Neuronal stem cell (in vitro differentiated cells): Measurements from ENCODE around the gene SEMA3D.

Source experiments
- DNase-seq: peaks from one replicate; pipeline ENCODE4 v3.0.0-alpha.2; 2013; ENCODE audit warnings: low spot score
- H2AFZ ChIP-seq: one replicate; pipeline ENCODE4 v1.6.1; 2013; ENCODE audit warnings: mild to moderate bottlenecking, low read length, inconsistent platforms
- H2AK5ac ChIP-seq: 2 replicates; pipeline ENCODE4 v1.6.1; 2013; ENCODE audit warnings: low read depth, mild to moderate bottlenecking, inconsistent platforms, low read length, moderate library complexity, mixed read lengths
- H2BK120ac ChIP-seq: 2 replicates; pipeline ENCODE4 v1.6.1; 2013; ENCODE audit warnings: low read depth, mild to moderate bottlenecking, inconsistent platforms, low read length, moderate library complexity, mixed read lengths
- H2BK12ac ChIP-seq: one replicate; pipeline ENCODE4 v1.6.1; 2013; ENCODE audit warnings: low read length, inconsistent platforms
- H2BK15ac ChIP-seq: 2 replicates; pipeline ENCODE4 v1.6.1; 2013; ENCODE audit warnings: mild to moderate bottlenecking, low read length, inconsistent platforms, mixed read lengths
- H2BK5ac ChIP-seq: one replicate; pipeline ENCODE4 v1.6.1; 2013; ENCODE audit warnings: inconsistent platforms, mild to moderate bottlenecking, low read length, moderate library complexity
- H3K14ac ChIP-seq: one replicate; pipeline ENCODE4 v1.6.1; 2013; ENCODE audit warnings: low read length, inconsistent platforms
- H3K18ac ChIP-seq: 2 replicates; pipeline ENCODE4 v1.6.1; 2013; ENCODE audit warnings: low read length, inconsistent platforms
- H3K23ac ChIP-seq: 2 replicates; pipeline ENCODE4 v1.6.1; 2013; ENCODE audit warnings: low read depth, mild to moderate bottlenecking, mixed read lengths, low read length, inconsistent platforms; ENCODE audit not compliant: poor library complexity
- H3K27ac ChIP-seq: replicated peaks from 3 replicates; pipeline ENCODE4 v1.5.1; 2013; ENCODE audit warnings: low read length, inconsistent platforms
- H3K27me3 ChIP-seq, 3 experiments: 2 replicates each; pipeline ENCODE4 v1.6.1; 2013; ENCODE audit warnings: low read length in 3 of 3, mild to moderate bottlenecking in 2 of 3, inconsistent platforms in 1 of 3, low read depth in 1 of 3, mixed read lengths in 1 of 3, moderate library complexity in 1 of 3; ENCODE audit not compliant: control insufficient read depth in 3 of 3, insufficient read depth in 3 of 3
- H3K36me3 ChIP-seq, 2 donors: replicated peaks in 1 of 2; 2 replicates each; pipeline ENCODE4 v1.6.1; 2013; ENCODE audit warnings: low read length in 2 of 2; ENCODE audit not compliant: control insufficient read depth in 2 of 2, insufficient read depth in 2 of 2
- H3K4ac ChIP-seq: 2 replicates; pipeline ENCODE4 v1.6.1; 2013; ENCODE audit warnings: inconsistent platforms, mild to moderate bottlenecking, low read length, moderate library complexity
- H3K4me1 ChIP-seq, 2 donors: 1 replicate in 1 of 2; 2 replicates in 1 of 2; pipeline ENCODE4 v1.6.1; 2013; ENCODE audit warnings: low read length in 2 of 2, low read depth in 1 of 2; ENCODE audit not compliant: control insufficient read depth in 2 of 2, insufficient read depth in 1 of 2
- H3K4me2 ChIP-seq: one replicate; pipeline ENCODE4 v1.6.1; 2013; ENCODE audit warnings: mild to moderate bottlenecking, low read length, inconsistent platforms; ENCODE audit not compliant: insufficient read depth, poor library complexity, severe bottlenecking
- H3K4me3 ChIP-seq, 2 donors: 2 replicates each; pipeline ENCODE4 v1.5.1; 2013; ENCODE audit warnings: low read length in 2 of 2, mild to moderate bottlenecking in 2 of 2, inconsistent platforms in 1 of 2, moderate library complexity in 1 of 2
- H3K79me1 ChIP-seq: one replicate; pipeline ENCODE4 v1.6.1; 2013; ENCODE audit warnings: low read depth, mild to moderate bottlenecking, inconsistent platforms, low read length, moderate library complexity
- H3K9ac ChIP-seq: one replicate; pipeline ENCODE4 v1.6.1; 2013; ENCODE audit warnings: mild to moderate bottlenecking, low read depth, low read length, inconsistent platforms; ENCODE audit not compliant: poor library complexity
- H3K9me3 ChIP-seq, 2 donors: replicated peaks in 1 of 2; 2 replicates each; pipeline versions ENCODE3 to v1.6.1; 2013; ENCODE audit warnings: low read length in 2 of 2, mild to moderate bottlenecking in 2 of 2, inconsistent platforms in 1 of 2, low read depth in 1 of 2, mixed read lengths in 1 of 2, moderate library complexity in 1 of 2; ENCODE audit not compliant: control insufficient read depth in 2 of 2, insufficient read depth in 1 of 2
- H4K8ac ChIP-seq: one replicate; pipeline ENCODE4 v1.6.1; 2013; ENCODE audit warnings: low read depth, mild to moderate bottlenecking, inconsistent platforms, low read length, moderate library complexity
- H4K91ac ChIP-seq: one replicate; pipeline ENCODE4 v1.6.1; 2013; ENCODE audit warnings: low read length, low read depth, mild to moderate bottlenecking, inconsistent platforms; ENCODE audit not compliant: poor library complexity
- WGBS, 2 donors: extraction: QIAGEN DNeasy Blood & Tissue Kit; methylation state at CpG; one replicate each; pipeline ENCODE4 v1.1.7; 2013; ENCODE audit warnings: missing lambda C conversion rate in 2 of 2, mixed read lengths in 1 of 2; ENCODE audit not compliant: insufficient read length in 2 of 2, insufficient replicate concordance in 1 of 2; ENCODE audit errors: extremely low coverage in 2 of 2; 5-methylcytosine and 5-hydroxymethylcytosine counted together

Gene SEMA3D

DNA sequence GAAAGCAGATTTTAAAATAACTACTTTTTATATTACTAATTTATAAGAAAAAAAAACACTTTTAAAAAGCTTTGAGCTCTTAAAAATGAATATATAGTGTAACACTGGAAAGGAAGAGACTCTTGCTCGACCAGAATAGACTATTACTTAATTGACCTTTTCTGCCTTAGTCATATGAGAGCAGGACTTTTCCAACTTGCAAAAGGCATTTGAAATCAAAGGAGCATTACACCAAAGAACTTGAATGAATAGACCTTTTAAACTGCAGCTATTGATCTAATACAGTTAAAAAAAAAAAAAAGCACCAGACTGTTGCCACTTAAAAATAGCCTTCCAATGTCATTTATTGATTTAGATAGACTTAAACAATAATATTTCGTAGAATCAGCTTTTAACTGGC is 17.2 kb upstream of the SEMA3D start:
- Histone ChIP-seq H3K4me2 (no peak overlapping the region), H3K27me3 (no peaks in the 10 kb centered on the region), H2BK12ac (no peak overlapping the region), H2AFZ (no peak overlapping the region), H4K91ac (no peak overlapping the region), H3K36me3 (no peaks in the 10 kb centered on the region), H2BK120ac (no peak overlapping the region), H3K18ac (no peak overlapping the region), H4K8ac (no peak overlapping the region), H2BK5ac (no peak overlapping the region), H3K4me1 (no peaks in the 10 kb centered on the region), H3K9me3 (peaks cover 0 to 5% of the 10 kb centered on the region in 2 donors), H3K23ac (no peak overlapping the region), H2BK15ac (no peak overlapping the region), H3K79me1 (no peaks in the 10 kb centered on the region), H3K27ac (no peak overlapping the region), H3K4ac (no peak overlapping the region), H2AK5ac (no peak overlapping the region), H3K4me3 (no peak overlapping the region), H3K9ac (no peak overlapping the region), H3K14ac (no peak overlapping the region)
- WGBS, 2 donors: no CpG with 5 or more reads among the region's 2 CpGs
- DNase-seq: no peak

DNA sequence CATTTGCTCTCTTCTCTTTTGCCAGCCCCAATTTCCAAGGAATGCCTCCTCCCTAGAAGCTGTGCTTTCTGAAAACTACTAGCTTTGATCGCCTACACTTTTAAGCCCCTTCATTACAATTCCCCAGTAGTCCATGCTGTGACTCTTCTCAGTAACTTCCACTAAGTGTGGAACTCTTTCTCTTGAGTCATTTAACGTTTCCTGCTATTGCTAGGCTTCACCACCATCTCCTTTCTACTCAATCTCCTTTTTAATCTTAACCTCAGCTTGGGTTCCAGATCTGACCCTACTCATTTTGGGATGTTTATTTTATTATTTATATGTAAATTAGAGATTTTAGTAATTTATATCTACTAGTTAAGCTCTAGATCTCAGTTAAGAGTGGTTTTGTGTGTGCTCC is 14.4 kb upstream of the SEMA3D start:
- no CpG with 5 or more reads among the region's 2 CpGs for WGBS, 2 donors
- no peak overlapping the region for H3K4ac ChIP-seq
- no peaks in the 10 kb centered on the region for H3K27me3 ChIP-seq
- no peak overlapping the region for H2AK5ac ChIP-seq
- H3K23ac ChIP-seq: no peak overlapping the region
- no peak overlapping the region for H3K14ac ChIP-seq
- no peaks in the 10 kb centered on the region for H3K36me3 ChIP-seq
- no peak overlapping the region for H3K18ac ChIP-seq
- H2BK15ac ChIP-seq: no peak overlapping the region
- H2BK5ac ChIP-seq: no peak overlapping the region
- H3K9me3 ChIP-seq: peaks cover 0 to 5% of the 10 kb centered on the region in 2 donors
- no peak overlapping the region for H2AFZ ChIP-seq
- no peak overlapping the region for H2BK12ac ChIP-seq
- H3K9ac ChIP-seq: no peak overlapping the region
- no peak overlapping the region for H4K91ac ChIP-seq
- H3K79me1 ChIP-seq: no peaks in the 10 kb centered on the region
- DNase-seq: no peak
- H2BK120ac ChIP-seq: no peak overlapping the region
- no peak overlapping the region for H3K4me3 ChIP-seq
- no peak overlapping the region for H3K27ac ChIP-seq
- no peaks in the 10 kb centered on the region for H3K4me1 ChIP-seq
- no peak overlapping the region for H3K4me2 ChIP-seq
- H4K8ac ChIP-seq: no peak overlapping the region

DNA sequence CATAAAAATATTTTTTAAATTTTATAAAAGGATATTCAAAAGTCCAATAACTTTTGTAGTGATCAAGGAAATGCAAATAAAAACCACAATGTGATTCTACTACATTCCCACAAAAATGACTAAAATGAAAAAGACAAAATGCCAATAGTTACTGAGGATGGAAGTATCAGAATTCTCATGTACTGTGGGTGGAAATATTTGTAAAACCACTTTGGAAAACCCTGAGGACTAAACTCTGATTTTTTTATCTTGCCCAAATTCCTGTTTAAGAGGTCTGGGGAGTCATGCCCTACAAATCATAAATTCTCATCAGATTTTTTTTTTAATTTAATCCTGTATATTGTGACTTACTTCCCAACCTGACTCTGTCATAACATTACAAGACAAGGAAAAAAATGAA is 9.8 kb upstream of the SEMA3D start:
- H3K27ac ChIP-seq: no peak overlapping the region
- no peak overlapping the region for H2BK120ac ChIP-seq
- H3K14ac ChIP-seq: no peak overlapping the region
- H2AFZ ChIP-seq: no peak overlapping the region
- H4K91ac ChIP-seq: no peak overlapping the region
- H3K23ac ChIP-seq: no peak overlapping the region
- no peak overlapping the region for H2BK15ac ChIP-seq
- H2AK5ac ChIP-seq: no peak overlapping the region
- H3K4me1 ChIP-seq: peaks cover 0 to 7% of the 10 kb centered on the region in 2 donors
- H3K4ac ChIP-seq: no peak overlapping the region
- H3K79me1 ChIP-seq: no peaks in the 10 kb centered on the region
- H3K18ac ChIP-seq: no peak overlapping the region
- H3K9ac ChIP-seq: no peak overlapping the region
- H3K9me3 ChIP-seq: peaks cover 0 to 5% of the 10 kb centered on the region in 2 donors
- no peaks in the 10 kb centered on the region for H3K27me3 ChIP-seq
- H3K4me3 ChIP-seq: no peak overlapping the region
- H3K36me3 ChIP-seq: no peaks in the 10 kb centered on the region
- no peak overlapping the region for H4K8ac ChIP-seq
- no peak for DNase-seq
- no peak overlapping the region for H3K4me2 ChIP-seq
- H2BK12ac ChIP-seq: no peak overlapping the region
- no peak overlapping the region for H2BK5ac ChIP-seq

DNA sequence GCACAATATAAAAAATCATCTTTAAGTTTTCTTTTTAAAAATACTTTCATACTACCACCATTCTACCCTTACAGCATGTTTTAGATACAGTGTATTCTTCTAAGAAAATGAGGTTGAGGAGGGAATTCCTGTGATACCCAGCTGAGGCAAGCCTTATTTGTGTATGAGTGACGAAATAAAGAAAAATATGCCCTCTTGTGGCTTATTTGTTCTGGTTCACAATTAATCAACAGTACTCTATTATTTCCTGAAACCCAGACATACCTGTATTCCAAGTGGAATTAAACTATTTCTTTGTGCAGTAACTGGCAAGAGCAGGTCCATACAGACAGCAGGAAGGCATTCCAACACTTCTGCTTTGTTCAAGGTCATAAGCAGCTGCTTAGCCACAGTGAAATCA is 4.5 kb upstream of the SEMA3D start:
- Histone ChIP-seq H2BK15ac (no peak overlapping the region), H3K9me3 (no peaks in the 10 kb centered on the region), H3K18ac (no peak overlapping the region), H2BK12ac (no peak overlapping the region), H3K14ac (no peak overlapping the region), H2BK5ac (no peak overlapping the region), H3K79me1 (peaks cover 1% of the 10 kb centered on the region), H2AFZ (no peak overlapping the region), H3K36me3 (no peaks in the 10 kb centered on the region), H2BK120ac (no peak overlapping the region), H3K27me3 (peaks cover 0 to 9% (median 0%) of the 10 kb centered on the region in 3 experiments), H3K4me1 (peaks cover 0 to 10% of the 10 kb centered on the region in 2 donors), H3K9ac (no peak overlapping the region), H3K4ac (no peak overlapping the region), H3K4me3 (no peak overlapping the region), H2AK5ac (no peak overlapping the region), H4K91ac (no peak overlapping the region), H3K27ac (no peak overlapping the region), H4K8ac (no peak overlapping the region), H3K4me2 (no peak overlapping the region), H3K23ac (no peak overlapping the region)
- no peak for DNase-seq
- WGBS, 2 donors: no CpG with 5 or more reads among the region's 1 CpG
